ENCODE measurements around the gene MOV10. TPM values are rescaled to one million over a fixed set of nuclear protein-coding genes. Genes with fewer than 3 reads are reported as not detected.

Gene MOV10
- polyA plus RNA-seq, 1 donor from 2014 or later = 1.4 TPM

- H3F3A ChIP-seq (ENCODE audit: insufficient read depth, low read length, poor library complexity, severe bottlenecking) = no peaks in the 10 kb centered on the region
- no peaks in the 10 kb centered on the region for H4K20me1 ChIP-seq (ENCODE audit: insufficient read depth)
- no peak within 1 kb of the TSS for H3K27ac ChIP-seq (ENCODE audit: low read length)
- H3K9me2 ChIP-seq (ENCODE audit: insufficient read depth, low read length) = no peaks in the 10 kb centered on the region
- peak within 1 kb of the TSS; percentile 38 for H3K9ac ChIP-seq (ENCODE audit: low read length)
- no peaks in the 10 kb centered on the region for H3K79me2 ChIP-seq (replicated peaks; ENCODE audit: insufficient read depth, low read length)
- H3K36me3 ChIP-seq (ENCODE audit: insufficient read depth, low read length) = no peaks in the 10 kb centered on the region
- TF ChIP-seq TAF1 (IDR thresholded peaks at IDR 0.05; ENCODE audit: low read depth) = no peak
- no peak for TF ChIP-seq EZH2 (IDR thresholded peaks at IDR 0.05; ENCODE audit: borderline replicate concordance, insufficient read depth, low read length, poor library complexity, severe bottlenecking)
- no peak for TF ChIP-seq REST (IDR thresholded peaks at IDR 0.05; ENCODE audit: borderline replicate concordance)
- TF ChIP-seq MXI1 (conservative IDR thresholded peaks at IDR 0.05; ENCODE audit: poor library complexity, severe bottlenecking) = no peak
- no peak for TF ChIP-seq EP300 (conservative IDR thresholded peaks at IDR 0.05; ENCODE audit: poor library complexity, severe bottlenecking)
- no peak for TF ChIP-seq POLR2AphosphoS5 (IDR thresholded peaks at IDR 0.05)
- H2AFZ ChIP-seq (ENCODE audit: low read depth, low read length) = no peak within 1 kb of the TSS
- H3K27me3 ChIP-seq (ENCODE audit: insufficient read depth, low read depth, low read length) = peaks cover 13% of the 10 kb centered on the region
- no peak within 1 kb of the TSS for H3K4me2 ChIP-seq (ENCODE audit: low read length)
- H3K9me3 ChIP-seq (ENCODE audit: low read length) = no peaks in the 10 kb centered on the region
- H3K4me3 ChIP-seq (ENCODE audit: low read length) = peak within 1 kb of the TSS; percentile 68
Observed at GRCh38 chr1:112706505-112707220, 32.2 kb downstream of the MOV10 start, which contains the start of gene RHOC. Gene RHOC (minus strand): TSS chr1:112707127. CDS start chr1:112703799, 3,328 bp downstream.

- Histone ChIP-seq H3K79me2 (replicated peaks; ENCODE audit: insufficient read depth, low read length) (no peaks in the 10 kb centered on the region), H3K27me3 (ENCODE audit: insufficient read depth, low read depth, low read length) (peaks cover 13% of the 10 kb centered on the region), H3K9ac (ENCODE audit: low read length) (no peak overlapping the region), H2AFZ (ENCODE audit: low read depth, low read length) (no peak overlapping the region), H3K9me2 (ENCODE audit: insufficient read depth, low read length) (no peaks in the 10 kb centered on the region), H4K20me1 (ENCODE audit: insufficient read depth) (no peaks in the 10 kb centered on the region), H3K4me2 (ENCODE audit: low read length) (no peak overlapping the region), H3F3A (ENCODE audit: insufficient read depth, low read length, poor library complexity, severe bottlenecking) (no peaks in the 10 kb centered on the region), H3K4me3 (ENCODE audit: low read length) (peak overlapping the region; percentile 68), H3K9me3 (ENCODE audit: low read length) (no peaks in the 10 kb centered on the region), H3K36me3 (ENCODE audit: insufficient read depth, low read length) (no peaks in the 10 kb centered on the region), H3K27ac (ENCODE audit: low read length) (no peak overlapping the region)
- TF ChIP-seq RAD21 (conservative IDR thresholded peaks at IDR 0.05) (peak; percentile 72), POLR2AphosphoS5 (IDR thresholded peaks at IDR 0.05) (no peak), EZH2 (IDR thresholded peaks at IDR 0.05; ENCODE audit: borderline replicate concordance, insufficient read depth, low read length, poor library complexity, severe bottlenecking) (no peak), MXI1 (conservative IDR thresholded peaks at IDR 0.05; ENCODE audit: poor library complexity, severe bottlenecking) (no peak), EP300 (conservative IDR thresholded peaks at IDR 0.05; ENCODE audit: poor library complexity, severe bottlenecking) (no peak), CTCF (IDR thresholded peaks at IDR 0.05; ENCODE audit: poor library complexity, severe bottlenecking) (peak; percentile 84), REST (IDR thresholded peaks at IDR 0.05; ENCODE audit: borderline replicate concordance) (no peak), TAF1 (IDR thresholded peaks at IDR 0.05; ENCODE audit: low read depth) (no peak), SMC3 (conservative IDR thresholded peaks at IDR 0.05; ENCODE audit: poor library complexity) (peak; percentile 78)
Observed at GRCh38 chr1:112707221-112708001, 33.0 kb downstream of the MOV10 start.
